ENCODE results near the gene ZNF699.
"Not testable (repeated sequence)": the region's sequence is repeated elsewhere in the genome, so short reads cannot be mapped to it uniquely, and the experiment has no call there.

The ZNF699 gene

GRCh38 chr19:9289231-9289884, 20.3 kb downstream of the ZNF699 start:
- no peak for DNase-seq

GRCh38 chr19:9283485-9283884, 26.2 kb downstream of the ZNF699 start:
- not testable (repeated sequence) for DNase-seq

GRCh38 chr19:9251236-9251635, 58.4 kb downstream of the ZNF699 start:
- no peak for DNase-seq

- DNase-seq, result no peak
Observed at GRCh38 chr19:9250630-9251029, 59.0 kb downstream of the ZNF699 start, which contains the start of gene OR7E24. TSS of gene OR7E24 (plus strand) at chr19:9250930. CDS start at chr19:9251044, 114 bp downstream.
